Natural killer cell (primary cell): Measurements from ENCODE around the gene MLPH. TPM values are rescaled to one million over a fixed set of nuclear protein-coding genes. Genes with fewer than 3 reads are reported as not detected.

Experiments
- ATAC-seq, 3 donors: fragments of 150-1000 bp in 2 of 3; fragments of 200-7000 bp in 1 of 3; cut with Tn5 transposase; 1 replicate in 1 of 3; 2 replicates in 2 of 3; pipeline ENCODE4 v1.10.0; 2021; ENCODE audit warnings: mild to moderate bottlenecking in 2 of 3, moderate library complexity in 2 of 3
- DNase-seq, 2 donors: peaks; one replicate each; pipeline versions ENCODE4 v3.0.0 to v3.0.0-alpha.2; 2013 to 2021; ENCODE audit warnings: mixed read lengths in 1 of 2
- H3K27ac ChIP-seq: one replicate; pipeline ENCODE4 v1.5.1; 2013; ENCODE audit warnings: mild to moderate bottlenecking, low read length
- H3K27me3 ChIP-seq: one replicate; pipeline ENCODE4 v1.6.1; 2013; ENCODE audit warnings: low read length; ENCODE audit not compliant: control insufficient read depth, insufficient read depth
- H3K36me3 ChIP-seq: one replicate; pipeline ENCODE4 v1.6.1; 2013; ENCODE audit warnings: low read length; ENCODE audit not compliant: control insufficient read depth, insufficient read depth
- H3K4me1 ChIP-seq: one replicate; pipeline ENCODE4 v1.6.1; 2013; ENCODE audit warnings: low read length; ENCODE audit not compliant: control insufficient read depth, insufficient read depth
- H3K4me3 ChIP-seq: one replicate; pipeline ENCODE4 v1.5.1; 2013; ENCODE audit warnings: low read length
- H3K9me3 ChIP-seq: one replicate; pipeline ENCODE4 v1.6.1; 2013; ENCODE audit warnings: low read length; ENCODE audit not compliant: control insufficient read depth, insufficient read depth
- H3K27ac Mint-ChIP-seq, 2 donors: one replicate each; pipeline ENCODE4 v1.8.0; 2022; ENCODE audit warnings: mild to moderate bottlenecking in 2 of 2, mixed read lengths in 2 of 2, moderate library complexity in 1 of 2
- H3K27me3 Mint-ChIP-seq, 2 donors: one replicate each; pipeline ENCODE4 v1.8.0; 2022; ENCODE audit warnings: low read depth in 2 of 2, mixed read lengths in 2 of 2
- H3K36me3 Mint-ChIP-seq: one replicate; pipeline ENCODE4 v1.8.0; 2022; ENCODE audit warnings: mixed read lengths
- H3K4me1 Mint-ChIP-seq, 2 donors: one replicate each; pipeline ENCODE4 v1.8.0; 2022; ENCODE audit warnings: mixed read lengths in 2 of 2
- H3K4me3 Mint-ChIP-seq: one replicate; pipeline ENCODE4 v1.8.0; 2022; ENCODE audit warnings: mild to moderate bottlenecking, moderate library complexity, mixed read lengths
- H3K9me3 Mint-ChIP-seq, 2 donors: one replicate each; pipeline ENCODE4 v1.8.0; 2022; ENCODE audit warnings: mixed read lengths in 2 of 2
- CTCF ChIP-seq: fragments of 200-600 bp; IDR thresholded peaks from one replicate; pipeline ENCODE4 v1.8.0; 2022; ENCODE audit warnings: antibody characterized with exemption
- WGBS: methylation state at CpG from one replicate; pipeline ENCODE4 v1.1.7; 2013; ENCODE audit warnings: missing lambda C conversion rate; ENCODE audit not compliant: insufficient coverage; 5-methylcytosine and 5-hydroxymethylcytosine counted together
- intact Hi-C: fragments of 100-400 bp; cut with micrococcal nuclease; formaldehyde crosslinking; loops from one replicate; pipeline ENCODE4 v1.14.2; 2022
- total RNA-seq, 4 donors: library from RNA; stranded (reverse); fragments of 120-200 nt in 1 of 4; gene quantifications; one replicate each; pipeline versions ENCODE4 v1.2.3 to v1.2.4, GENCODE V29; 2013 to 2022

MLPH gene
- total RNA-seq, 3 donors from 2014 or later (not counting 1 experiment from before 2014, with no cell fraction given), result not detected

GRCh38 chr2:237478979-237479378 is 8.1 kb upstream of the MLPH start:
- Histone ChIP-seq H3K27ac (no peak overlapping the region), H3K4me3 (no peak overlapping the region), H3K9me3 (no peaks in the 10 kb centered on the region), H3K27me3 (peaks cover 13% of the 10 kb centered on the region), H3K4me1 (peaks cover 17% of the 10 kb centered on the region), H3K36me3 (no peaks in the 10 kb centered on the region)
- H3K36me3 Mint-ChIP-seq, result no peaks in the 10 kb centered on the region
- peaks cover 6 to 17% of the 10 kb centered on the region in 2 donors for H3K4me1 Mint-ChIP-seq
- no peak overlapping the region for H3K4me3 Mint-ChIP-seq
- whole genome bisulfite sequencing, result 91% methylated on average over 3 of the region's 3 CpGs
- no peak for TF ChIP-seq CTCF
- H3K27me3 Mint-ChIP-seq, result peaks cover 42 to 58% of the 10 kb centered on the region in 2 donors
- no peaks in the 10 kb centered on the region for H3K9me3 Mint-ChIP-seq
- no peak for ATAC-seq
- intact Hi-C loops, result no loop called here
- H3K27ac Mint-ChIP-seq, result no peak overlapping the region
- no peak for DNase-seq

GRCh38 chr2:237479747-237480146 is 7.3 kb upstream of the MLPH start:
- Histone ChIP-seq H3K27ac (no peak overlapping the region), H3K4me1 (peaks cover 10% of the 10 kb centered on the region), H3K9me3 (no peaks in the 10 kb centered on the region), H3K27me3 (peaks cover 13% of the 10 kb centered on the region), H3K36me3 (no peaks in the 10 kb centered on the region), H3K4me3 (no peak overlapping the region)
- Mint-ChIP-seq H3K9me3 (no peaks in the 10 kb centered on the region), H3K4me3 (no peak overlapping the region), H3K4me1 (peaks cover 6 to 9% of the 10 kb centered on the region in 2 donors), H3K27me3 (peaks cover 49 to 65% of the 10 kb centered on the region in 2 donors), H3K27ac (no peak overlapping the region), H3K36me3 (no peaks in the 10 kb centered on the region)
- intact Hi-C loops, result no loop called here
- WGBS, result 97% methylated on average over 3 of the region's 4 CpGs
- ATAC-seq (no peak), DNase-seq (no peak)
- TF ChIP-seq CTCF, result no peak

- Mint-ChIP-seq H3K36me3 (no peaks in the 10 kb centered on the region), H3K27me3 (peaks cover 54 to 73% of the 10 kb centered on the region in 2 donors), H3K9me3 (no peaks in the 10 kb centered on the region), H3K4me1 (peaks cover 6% of the 10 kb centered on the region in 2 donors), H3K27ac (no peak overlapping the region), H3K4me3 (no peak overlapping the region)
- H3K27me3 ChIP-seq, result peaks cover 14% of the 10 kb centered on the region
- no peaks in the 10 kb centered on the region for H3K9me3 ChIP-seq
- intact Hi-C loops, result no loop called here
- TF ChIP-seq CTCF, result no peak
- 79% methylated on average over 7 of the region's 7 CpGs for WGBS
- peaks cover 5% of the 10 kb centered on the region for H3K4me1 ChIP-seq
- no peak for ATAC-seq
- H3K36me3 ChIP-seq, result no peaks in the 10 kb centered on the region
- no peak for DNase-seq
- H3K4me3 ChIP-seq, result no peak overlapping the region
- H3K27ac ChIP-seq, result no peak overlapping the region
Measured at GRCh38 chr2:237480556-237480955, 6.5 kb upstream of the MLPH start.

GRCh38 chr2:237480988-237481525 is 6.0 kb upstream of the MLPH start:
- Histone ChIP-seq H3K36me3 (no peaks in the 10 kb centered on the region), H3K4me3 (no peak overlapping the region), H3K9me3 (no peaks in the 10 kb centered on the region), H3K4me1 (peaks cover under 1% of the 10 kb centered on the region), H3K27me3 (peaks cover 12% of the 10 kb centered on the region), H3K27ac (no peak overlapping the region)
- H3K27ac Mint-ChIP-seq, result no peak overlapping the region
- ATAC-seq, result no peak
- TF ChIP-seq CTCF, result no peak
- H3K4me1 Mint-ChIP-seq, result peaks cover 2% of the 10 kb centered on the region in 2 donors
- intact Hi-C loops, result no loop called here
- WGBS, result 97% methylated on average over 3 of the region's 3 CpGs
- DNase-seq, result no peak
- no peaks in the 10 kb centered on the region for H3K9me3 Mint-ChIP-seq
- H3K27me3 Mint-ChIP-seq, result peaks cover 54 to 75% of the 10 kb centered on the region in 2 donors
- H3K4me3 Mint-ChIP-seq, result no peak overlapping the region
- H3K36me3 Mint-ChIP-seq, result no peaks in the 10 kb centered on the region
